Epithelial cell of prostate (primary cell): ENCODE results near the gene TMEM270.
"Not testable (repeated sequence)": the region's sequence is repeated elsewhere in the genome, so short reads cannot be mapped to it uniquely, and the experiment has no call there.

ENCODE experiments used
- DNase-seq: peaks from one replicate; pipeline ENCODE4 v3.0.0-alpha.2; 2011; ENCODE audit warnings: low read depth, low spot score
- H3K27ac ChIP-seq: fragments of 450-650 bp; 2 replicates; pipeline ENCODE4 v1.5.1; 2017; ENCODE audit warnings: mild to moderate bottlenecking

The TMEM270 gene

DNA sequence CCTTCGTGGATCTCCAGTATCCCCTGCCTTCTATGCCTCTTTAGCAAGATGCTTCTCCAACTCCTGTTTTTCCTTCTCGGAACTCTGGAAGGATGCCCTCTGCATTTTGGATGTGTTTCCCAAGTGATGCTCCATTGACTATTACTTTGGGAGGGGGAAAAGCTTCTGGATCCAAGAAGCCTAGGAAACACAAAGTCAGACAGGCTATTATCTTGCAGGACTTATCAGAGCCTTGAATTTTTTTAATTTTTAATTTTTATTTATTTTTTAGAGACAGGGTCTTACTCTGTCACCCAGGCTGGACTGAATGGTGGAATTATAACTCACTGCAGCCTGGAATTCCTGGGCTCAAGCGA is 21.1 kb downstream of the TMEM270 start:
- no peak for DNase-seq
- H3K27ac ChIP-seq, result no peak overlapping the region

DNA sequence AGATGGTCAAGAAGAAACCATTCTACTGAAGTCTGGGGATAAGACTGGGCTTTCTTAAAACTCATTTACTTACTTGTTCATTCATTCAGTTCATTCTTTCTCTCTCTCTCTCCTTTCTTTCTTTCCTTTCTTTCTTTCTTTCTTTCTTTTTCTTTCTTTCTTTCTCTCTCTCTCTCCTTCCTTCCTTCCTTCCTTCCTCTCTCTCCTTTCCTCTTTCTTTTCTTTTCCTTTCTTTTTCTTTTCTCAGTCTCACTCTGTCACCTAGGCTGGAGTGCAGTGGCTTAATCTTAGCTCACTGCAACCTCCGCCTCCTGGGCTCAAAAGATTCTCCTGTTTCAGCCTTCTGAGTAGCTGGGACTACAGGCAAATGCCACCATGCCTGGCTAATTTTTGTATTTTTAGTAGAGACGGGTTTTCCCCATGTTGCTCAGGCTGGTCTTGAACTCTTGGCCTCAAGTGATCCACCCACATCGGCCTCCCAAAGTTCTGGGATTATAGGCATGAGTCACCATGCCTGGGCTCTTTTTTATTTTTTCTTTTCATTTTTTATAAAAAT is 24.0 kb downstream of the TMEM270 start:
- not testable (repeated sequence) for DNase-seq, H3K27ac ChIP-seq

GRCh38 chr7:73885433-73885974 is 24.5 kb downstream of the TMEM270 start:
- DNase-seq, result no peak
- no peak overlapping the region for H3K27ac ChIP-seq

DNA sequence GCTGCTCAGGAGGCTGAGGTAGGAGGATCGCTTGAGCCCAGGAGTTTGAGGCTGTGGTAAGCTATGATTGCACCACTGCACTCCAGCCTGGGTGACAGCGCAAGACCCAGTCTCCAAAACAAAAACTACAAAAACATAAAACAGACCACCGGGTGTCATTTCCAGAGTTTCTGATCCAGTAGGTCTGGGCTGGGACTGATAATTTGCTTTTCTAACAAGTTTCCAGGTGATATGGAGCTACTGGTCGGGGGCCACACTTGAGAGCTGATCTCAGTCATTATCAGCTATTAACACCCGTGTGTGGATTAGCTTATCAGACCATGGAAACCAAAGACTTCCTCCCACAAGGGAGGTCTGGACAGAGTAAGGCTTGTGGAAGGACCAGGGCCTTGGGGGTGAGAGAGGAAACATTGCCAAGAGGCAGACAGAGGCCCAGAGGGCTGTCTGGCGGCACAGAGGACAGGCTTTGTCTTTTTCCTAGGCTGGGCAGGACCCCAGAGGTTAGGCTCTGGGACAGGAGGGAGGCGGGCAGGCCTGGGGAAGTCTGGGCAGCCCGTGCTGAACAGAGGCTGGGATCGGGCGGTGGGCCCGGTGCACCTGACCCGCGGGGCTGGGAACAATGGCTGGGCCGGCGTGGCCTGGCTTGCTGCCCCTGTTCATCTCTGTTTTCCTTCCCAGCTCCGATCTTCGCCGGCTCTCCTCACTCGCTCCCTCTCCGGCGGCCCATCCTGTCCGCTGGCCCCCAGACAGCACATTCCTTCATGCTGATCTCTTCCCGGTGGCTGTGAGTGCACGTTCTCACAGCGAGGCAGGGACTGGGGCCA is 25.2 kb downstream of the TMEM270 start:
- no peak for DNase-seq
- no peak overlapping the region for H3K27ac ChIP-seq

DNA sequence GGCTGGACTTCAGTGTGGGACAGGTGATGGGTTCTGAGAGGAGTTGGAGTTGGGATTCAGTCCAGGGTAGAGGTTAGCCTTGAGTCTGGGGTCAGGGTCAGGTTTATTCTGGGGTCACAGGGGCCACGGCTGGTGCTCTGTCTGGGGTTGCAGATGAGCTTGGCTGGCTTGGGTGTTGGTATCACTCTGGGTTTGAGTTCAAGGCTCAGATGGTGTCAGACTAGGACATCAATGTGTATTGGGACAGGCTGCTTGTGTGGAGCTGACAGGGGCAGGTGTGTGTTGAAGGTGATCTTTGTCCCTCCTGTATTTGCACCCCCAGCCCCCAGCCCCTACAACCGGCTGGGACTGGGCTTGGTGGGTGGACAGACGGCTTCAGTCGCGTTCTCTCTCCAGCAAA is 26.8 kb downstream of the TMEM270 start:
- H3K27ac ChIP-seq, result no peak overlapping the region
- DNase-seq, result no peak

- DNase-seq, result no peak
- H3K27ac ChIP-seq, result no peak overlapping the region
Observed at GRCh38 chr7:73888959-73889358, 28.0 kb downstream of the TMEM270 start.

GRCh38 chr7:73890555-73891147 is 29.7 kb downstream of the TMEM270 start:
- H3K27ac ChIP-seq, result no peak overlapping the region
- no peak for DNase-seq

DNA sequence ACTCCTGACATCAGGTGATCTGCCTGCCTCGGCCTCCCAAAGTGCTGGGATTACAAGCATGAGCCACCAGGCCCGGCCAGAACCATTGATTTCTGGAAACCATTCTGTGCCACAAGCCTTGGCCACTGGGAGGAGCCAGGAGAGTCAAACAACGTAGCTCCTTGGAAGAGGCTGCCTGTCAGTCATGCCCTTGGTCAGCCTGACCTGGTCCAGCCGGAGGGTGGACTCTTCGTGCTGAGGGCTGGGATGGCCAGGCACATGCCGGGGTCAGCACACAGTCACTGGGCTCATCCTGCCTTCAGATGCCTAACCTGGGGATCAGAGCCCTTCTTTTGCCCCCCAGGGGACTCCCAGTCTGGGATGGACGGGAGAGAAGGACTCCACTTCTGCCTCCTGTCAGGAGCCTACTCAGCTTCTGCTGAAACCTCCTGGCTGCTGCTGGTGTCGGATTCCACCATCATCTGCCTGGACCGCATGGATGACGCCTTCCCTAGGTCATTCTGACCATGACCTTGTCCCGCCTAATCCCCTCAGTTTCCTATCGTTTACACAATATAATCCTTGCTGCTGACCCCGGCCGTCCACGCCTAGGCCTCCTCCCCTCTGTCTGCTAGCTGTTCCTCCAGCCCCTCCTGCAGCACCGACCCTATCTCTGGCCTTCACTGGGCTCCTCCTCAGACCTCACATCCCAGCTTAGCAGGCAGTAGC is 30.4 kb downstream of the TMEM270 start:
- no peak for DNase-seq

DNA sequence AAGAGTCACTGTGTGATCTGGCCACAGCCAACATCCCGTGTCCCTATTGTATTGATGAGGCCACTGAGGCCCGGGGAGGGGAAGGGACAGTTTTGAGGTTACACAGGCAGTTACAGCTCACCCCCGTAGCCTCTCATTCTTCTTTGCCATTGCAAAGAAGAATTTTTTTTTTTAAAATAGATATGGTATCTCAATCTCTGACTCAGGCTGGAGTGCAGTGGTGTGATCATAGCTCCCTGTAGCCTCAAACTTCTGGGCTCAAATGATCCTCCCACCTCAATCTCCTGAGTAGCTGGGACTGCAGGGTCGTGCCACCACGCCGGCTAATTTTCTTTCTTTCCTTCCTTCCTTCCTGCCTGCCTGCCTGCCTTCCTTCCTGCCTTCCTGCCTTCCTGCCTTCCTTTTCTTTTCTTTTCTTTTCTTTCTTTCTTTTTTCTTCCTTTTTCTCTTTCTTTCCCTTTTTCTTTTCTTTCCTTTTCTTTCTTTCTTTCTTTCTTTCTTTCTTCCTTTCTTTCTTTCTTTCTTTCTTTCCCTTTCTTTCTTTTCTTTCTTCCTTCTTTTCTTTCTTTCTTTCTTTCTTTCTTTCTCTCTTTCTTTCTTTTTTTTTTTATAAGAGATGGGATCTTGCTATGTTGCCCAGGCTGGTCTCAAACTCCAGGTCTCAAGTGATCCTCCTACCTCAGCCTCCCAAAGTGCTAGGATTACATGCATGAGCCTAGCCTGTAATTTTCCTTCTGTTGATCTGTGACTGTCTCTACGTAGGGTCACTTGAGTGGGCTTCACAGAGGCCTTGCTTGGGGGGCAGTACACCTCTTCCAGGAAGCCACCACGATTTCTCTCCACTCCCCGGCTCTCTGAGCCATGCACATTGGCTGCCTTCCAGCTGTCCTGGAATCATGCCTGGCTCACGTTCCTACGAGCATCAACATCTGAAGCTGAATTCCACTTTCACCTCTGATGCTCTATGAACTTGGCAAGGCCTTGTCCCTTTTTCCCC is 31.3 kb downstream of the TMEM270 start:
- no peak for DNase-seq
- H3K27ac ChIP-seq, result no peak overlapping the region

More for the DNA sequence above, 30.4 kb downstream of the TMEM270 start:
- H3K27ac ChIP-seq, result no peak overlapping the region

GRCh38 chr7:73893342-73894101 is 32.6 kb downstream of the TMEM270 start:
- DNase-seq, result no peak
- no peak overlapping the region for H3K27ac ChIP-seq

- DNase-seq, result no peak
- H3K27ac ChIP-seq, result no peak overlapping the region
Observed at GRCh38 chr7:73894166-73894565, 33.2 kb downstream of the TMEM270 start.

- H3K27ac ChIP-seq, result no peak overlapping the region
- DNase-seq, result no peak
Observed at GRCh38 chr7:73894733-73895551, 34.0 kb downstream of the TMEM270 start.

- H3K27ac ChIP-seq, result no peak overlapping the region
- no peak for DNase-seq
Observed at GRCh38 chr7:73895626-73896025, 34.7 kb downstream of the TMEM270 start.

DNA sequence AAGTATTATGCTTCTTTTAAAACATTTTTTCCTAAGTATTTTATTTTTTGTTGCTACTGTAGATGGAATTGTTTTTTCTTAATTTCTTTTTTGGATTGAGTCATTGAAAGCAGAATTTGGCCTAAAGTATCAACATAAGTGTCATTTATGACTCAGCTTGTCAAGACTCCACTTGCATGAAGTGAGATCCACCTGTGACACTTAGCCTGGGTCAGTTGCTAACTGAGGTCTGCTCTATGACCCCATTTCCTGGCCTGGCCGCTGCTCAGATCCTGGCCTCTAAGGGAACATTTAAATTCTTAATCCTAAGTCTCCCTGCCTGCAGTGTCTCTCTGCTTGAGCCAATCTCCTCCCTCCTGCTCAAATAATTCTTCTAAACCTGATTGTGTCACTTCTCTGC is 35.5 kb downstream of the TMEM270 start:
- no peak for DNase-seq
- H3K27ac ChIP-seq, result no peak overlapping the region

GRCh38 chr7:73899731-73900142 is 38.8 kb downstream of the TMEM270 start:
- no peak overlapping the region for H3K27ac ChIP-seq

DNA sequence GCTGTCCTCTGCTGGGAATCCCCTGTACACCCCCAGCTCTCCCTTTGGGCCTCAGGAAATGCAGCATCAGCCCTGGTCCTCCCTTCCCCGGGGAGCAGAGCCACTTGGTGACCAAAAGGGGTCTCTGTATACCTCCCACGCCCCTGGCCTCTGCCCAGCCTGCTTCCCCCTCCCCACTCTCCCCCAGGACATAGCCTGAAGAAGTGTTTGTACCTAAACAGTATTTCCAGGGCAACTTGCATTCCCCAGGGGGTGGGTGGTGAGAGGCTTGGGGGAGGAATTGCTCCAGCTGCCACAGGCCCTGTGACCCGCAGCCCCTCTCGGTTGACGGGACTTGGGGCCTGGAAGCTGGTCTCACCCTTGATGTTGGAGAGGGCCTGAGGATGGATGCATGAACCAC is 39.3 kb downstream of the TMEM270 start:
- H3K27ac ChIP-seq, result no peak overlapping the region
- DNase-seq, result no peak

More at GRCh38 chr7:73899731-73900142, 38.8 kb downstream of the TMEM270 start:
- no peak for DNase-seq

- H3K27ac ChIP-seq, result no peak overlapping the region
- DNase-seq, result no peak
Observed at GRCh38 chr7:73901231-73901822, 40.4 kb downstream of the TMEM270 start.
